Fibroblast of the conjunctiva (primary cell): ENCODE data around the gene USP1.

Source experiments
- DNase-seq: peaks from one replicate; pipeline ENCODE4 v3.0.0-alpha.2; 2010; ENCODE audit warnings: low read depth

USP1 gene

GRCh38 chr1:62428351-62428750 lies 8.5 kb upstream of the USP1 start:
- no peak for DNase-seq

- no peak for DNase-seq
Measured at GRCh38 chr1:62429581-62429980, 7.3 kb upstream of the USP1 start.

GRCh38 chr1:62433861-62434617 lies 2.8 kb upstream of the USP1 start:
- DNase-seq, result no peak

GRCh38 chr1:62434618-62435001 lies 2.2 kb upstream of the USP1 start:
- DNase-seq, result no peak

GRCh38 chr1:62435231-62436038 lies 1.4 kb upstream of the USP1 start:
- DNase-seq, result no peak

GRCh38 chr1:62436039-62436465 lies 797 bp upstream of the USP1 start:
- no peak for DNase-seq

- DNase-seq, result no peak
Measured at GRCh38 chr1:62437273-62437940, 558 bp downstream of the USP1 start.

- DNase-seq, result no peak
Measured at GRCh38 chr1:62438163-62438562, 1.3 kb downstream of the USP1 start.

GRCh38 chr1:62439652-62440371 lies 3.0 kb downstream of the USP1 start:
- DNase-seq, result no peak

- no peak for DNase-seq
Measured at GRCh38 chr1:62444701-62445100, 7.9 kb downstream of the USP1 start.

GRCh38 chr1:62448221-62448933 lies 11.5 kb downstream of the USP1 start:
- DNase-seq, result no peak

GRCh38 chr1:62450301-62450700 lies 13.5 kb downstream of the USP1 start:
- DNase-seq, result no peak

- DNase-seq, result no peak
Measured at GRCh38 chr1:62452951-62453350, 16.1 kb downstream of the USP1 start.

- no peak for DNase-seq
Measured at GRCh38 chr1:62457955-62458354, 21.1 kb downstream of the USP1 start.

GRCh38 chr1:62462370-62462769 lies 25.5 kb downstream of the USP1 start:
- DNase-seq, result no peak

- DNase-seq, result no peak
Measured at GRCh38 chr1:62467092-62467491, 30.2 kb downstream of the USP1 start.

GRCh38 chr1:62476525-62477219 lies 39.8 kb downstream of the USP1 start:
- no peak for DNase-seq

- DNase-seq, result no peak
Measured at GRCh38 chr1:62481681-62482080, 44.8 kb downstream of the USP1 start.

GRCh38 chr1:62484824-62485468 lies 48.1 kb downstream of the USP1 start:
- DNase-seq, result no peak

- no peak for DNase-seq
Measured at GRCh38 chr1:62487956-62488355, 51.1 kb downstream of the USP1 start.
